Stomach (tissue), 4 donors: ENCODE measurements around the gene PDE8B.

Experiments used
- CTCF ChIP-seq, 7 experiments: fragments of 450-650 bp in 4 of 7; fragments of 200-600 bp in 3 of 7; sonication (generic) in 3 of 7; IDR thresholded peaks; one replicate each; pipeline ENCODE4 v1.5.1; 2016 to 2019; ENCODE audit warnings: antibody characterized with exemption in 7 of 7, control low read depth in 2 of 7, mild to moderate bottlenecking in 1 of 7
- EP300 ChIP-seq: sonication (generic); formaldehyde crosslinking; IDR thresholded peaks from one replicate; pipeline ENCODE4 v1.6.1; 2017; ENCODE audit warnings: antibody characterized with exemption
- POLR2A ChIP-seq, 4 donors: fragments of 450-650 bp; IDR thresholded peaks; one replicate each; pipeline ENCODE4 v1.6.1; 2016; ENCODE audit warnings: antibody characterized with exemption in 4 of 4, control low read depth in 2 of 4, mild to moderate bottlenecking in 1 of 4, moderate library complexity in 1 of 4
- POLR2AphosphoS5 ChIP-seq, 3 donors: sonication (generic); formaldehyde crosslinking; IDR thresholded peaks; one replicate each; pipeline ENCODE4 v1.6.1; 2016; ENCODE audit warnings: antibody characterized with exemption in 3 of 3

- TF ChIP-seq CTCF (IDR thresholded peaks at IDR 0.05) = no peak
- TF ChIP-seq POLR2A (IDR thresholded peaks at IDR 0.05) = no peak
- TF ChIP-seq EP300 = no peak
- TF ChIP-seq POLR2AphosphoS5 (IDR thresholded peaks at IDR 0.05) = no peak
Measured at GRCh38 chr5:77425420-77425819, 214.9 kb downstream of the PDE8B start.
